ENCODE measurements around the gene ELP2. TPM values are rescaled to one million over a fixed set of nuclear protein-coding genes. Genes with fewer than 3 reads are reported as not detected.

ELP2 gene
- total and polyA plus RNA-seq, 4 donors, result 27.3 to 78.1 (median 50.9) TPM

DNA sequence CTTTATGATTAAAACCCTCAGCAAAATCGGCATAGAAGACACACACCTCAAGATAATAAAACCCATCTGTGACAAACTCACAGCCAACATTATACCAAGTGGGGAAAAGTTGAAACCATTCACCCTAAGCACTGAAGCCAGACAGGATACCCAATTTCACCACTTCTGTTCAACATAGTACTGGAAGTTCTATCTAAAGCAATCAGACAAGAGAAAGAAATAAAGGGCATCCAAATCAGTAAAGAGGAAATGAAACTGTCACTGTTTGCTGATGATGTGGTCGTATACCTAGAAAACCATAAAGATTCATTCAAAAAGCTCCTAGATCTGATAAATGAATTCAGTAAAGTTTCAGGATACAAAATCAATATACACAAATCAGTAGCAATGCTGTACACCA, 46.0 kb upstream of the ELP2 start:
- TF ChIP-seq HNF4A (conservative IDR thresholded peaks at IDR 0.05) (no peak), RXRA (IDR thresholded peaks at IDR 0.05) (no peak)
- TF ChIP-seq, protein P1, sequence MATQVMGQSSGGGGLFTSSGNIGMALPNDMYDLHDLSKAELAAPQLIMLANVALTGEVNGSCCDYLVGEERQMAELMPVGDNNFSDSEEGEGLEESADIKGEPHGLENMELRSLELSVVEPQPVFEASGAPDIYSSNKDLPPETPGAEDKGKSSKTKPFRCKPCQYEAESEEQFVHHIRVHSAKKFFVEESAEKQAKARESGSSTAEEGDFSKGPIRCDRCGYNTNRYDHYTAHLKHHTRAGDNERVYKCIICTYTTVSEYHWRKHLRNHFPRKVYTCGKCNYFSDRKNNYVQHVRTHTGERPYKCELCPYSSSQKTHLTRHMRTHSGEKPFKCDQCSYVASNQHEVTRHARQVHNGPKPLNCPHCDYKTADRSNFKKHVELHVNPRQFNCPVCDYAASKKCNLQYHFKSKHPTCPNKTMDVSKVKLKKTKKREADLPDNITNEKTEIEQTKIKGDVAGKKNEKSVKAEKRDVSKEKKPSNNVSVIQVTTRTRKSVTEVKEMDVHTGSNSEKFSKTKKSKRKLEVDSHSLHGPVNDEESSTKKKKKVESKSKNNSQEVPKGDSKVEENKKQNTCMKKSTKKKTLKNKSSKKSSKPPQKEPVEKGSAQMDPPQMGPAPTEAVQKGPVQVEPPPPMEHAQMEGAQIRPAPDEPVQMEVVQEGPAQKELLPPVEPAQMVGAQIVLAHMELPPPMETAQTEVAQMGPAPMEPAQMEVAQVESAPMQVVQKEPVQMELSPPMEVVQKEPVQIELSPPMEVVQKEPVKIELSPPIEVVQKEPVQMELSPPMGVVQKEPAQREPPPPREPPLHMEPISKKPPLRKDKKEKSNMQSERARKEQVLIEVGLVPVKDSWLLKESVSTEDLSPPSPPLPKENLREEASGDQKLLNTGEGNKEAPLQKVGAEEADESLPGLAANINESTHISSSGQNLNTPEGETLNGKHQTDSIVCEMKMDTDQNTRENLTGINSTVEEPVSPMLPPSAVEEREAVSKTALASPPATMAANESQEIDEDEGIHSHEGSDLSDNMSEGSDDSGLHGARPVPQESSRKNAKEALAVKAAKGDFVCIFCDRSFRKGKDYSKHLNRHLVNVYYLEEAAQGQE (IDR thresholded peaks at IDR 0.05), result no peak

DNA sequence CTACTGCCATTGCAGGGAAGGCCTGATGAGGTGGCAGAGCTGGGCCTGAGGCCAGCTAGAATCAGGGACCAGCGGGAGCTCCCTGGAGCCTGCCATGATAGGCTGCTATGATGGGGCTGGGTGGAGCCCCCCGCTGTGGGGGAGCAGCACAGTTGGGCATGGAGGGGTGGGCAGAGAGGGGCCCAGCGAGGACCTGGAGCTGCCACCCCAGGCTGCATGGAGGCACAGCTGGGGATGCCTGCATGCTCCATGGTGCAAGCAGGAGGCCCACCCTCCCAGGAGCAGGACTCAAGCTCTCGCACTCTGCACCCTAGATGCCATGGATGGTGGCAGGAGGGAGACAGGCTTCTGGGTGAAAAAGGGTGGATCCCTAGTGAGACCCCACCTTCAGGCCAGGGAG, 44.5 kb upstream of the ELP2 start:
- no peak overlapping the region for H3K9ac ChIP-seq (ENCODE audit: low read depth in 1 of 2, low read length in 2 of 2)
- H3K4me1 ChIP-seq (ENCODE audit: control insufficient read depth in 4 of 4, insufficient read depth in 4 of 4, low read length in 3 of 4), result no peaks in the 10 kb centered on the region
- no peak overlapping the region for H3K4me3 ChIP-seq (ENCODE audit: low read depth in 1 of 3, low read length in 3 of 3)
- peaks cover 0 to 4% (median under 1%) of the 10 kb centered on the region in 4 donors for H3K27me3 ChIP-seq (ENCODE audit: control insufficient read depth in 4 of 4, insufficient read depth in 4 of 4, low read length in 3 of 4)
- TF ChIP-seq JUND (IDR thresholded peaks at IDR 0.05) (no peak), EGR1 (IDR thresholded peaks at IDR 0.05; ENCODE audit: low read depth in 2 of 2) (no peak), NR2F2 (IDR thresholded peaks at IDR 0.05) (no peak)
- peaks cover 0 to 3% (median under 1%) of the 10 kb centered on the region in 4 donors for H3K9me3 ChIP-seq (ENCODE audit: control insufficient read depth in 4 of 4, low read length in 3 of 4)
- H3K27ac ChIP-seq (ENCODE audit: low read depth in 1 of 2, low read length in 2 of 2), result no peak overlapping the region
- no peak for DNase-seq (ENCODE audit: low spot score)
- WGBS, result 81% methylated on average over 4 of the region's 4 CpGs
- H3K36me3 ChIP-seq (ENCODE audit: control insufficient read depth in 4 of 4, insufficient read depth in 3 of 4, low read depth in 1 of 4, low read length in 3 of 4), result no peaks in the 10 kb centered on the region

More for the DNA sequence above, 46.0 kb upstream of the ELP2 start:
- Histone ChIP-seq H3K27ac (ENCODE audit: low read depth in 1 of 2, low read length in 2 of 2) (no peak overlapping the region), H3K27me3 (ENCODE audit: control insufficient read depth in 4 of 4, insufficient read depth in 4 of 4, low read length in 3 of 4) (peaks cover 0 to 4% (median under 1%) of the 10 kb centered on the region in 4 donors), H3K4me1 (ENCODE audit: control insufficient read depth in 4 of 4, insufficient read depth in 4 of 4, low read length in 3 of 4) (no peaks in the 10 kb centered on the region), H3K4me3 (ENCODE audit: low read depth in 1 of 3, low read length in 3 of 3) (no peak overlapping the region), H3K9me3 (ENCODE audit: control insufficient read depth in 4 of 4, low read length in 3 of 4) (peaks cover 0 to 5% (median 2%) of the 10 kb centered on the region in 4 donors), H3K36me3 (ENCODE audit: control insufficient read depth in 4 of 4, insufficient read depth in 3 of 4, low read depth in 1 of 4, low read length in 3 of 4) (no peaks in the 10 kb centered on the region), H3K9ac (ENCODE audit: low read depth in 1 of 2, low read length in 2 of 2) (no peak overlapping the region)
- no peak for DNase-seq (ENCODE audit: low spot score)
- WGBS, result 72% methylated on average over 2 of the region's 2 CpGs

DNA sequence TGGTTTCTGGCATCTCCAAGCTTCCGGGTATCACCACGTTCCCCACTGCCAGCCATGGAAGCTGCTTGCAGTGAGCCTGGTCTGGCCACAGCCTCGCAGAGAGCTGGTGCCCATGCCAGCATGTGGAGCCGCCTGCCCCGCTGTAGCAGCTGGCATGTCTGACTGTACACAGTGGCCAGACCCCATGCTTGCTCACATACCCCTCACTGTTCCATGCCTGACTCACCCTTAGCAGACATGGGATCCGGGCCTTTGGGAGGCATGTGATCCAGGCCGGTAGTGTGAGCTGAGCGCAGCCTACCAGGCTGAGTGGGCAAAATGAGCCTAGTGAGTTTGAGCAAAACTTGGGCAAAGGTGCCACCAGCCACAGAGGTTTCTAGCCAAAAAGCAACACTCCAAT, 43.5 kb upstream of the ELP2 start:
- peaks cover 0 to 4% (median 0%) of the 10 kb centered on the region in 4 donors for H3K27me3 ChIP-seq (ENCODE audit: control insufficient read depth in 4 of 4, insufficient read depth in 4 of 4, low read length in 3 of 4)
- H3K9me3 ChIP-seq (ENCODE audit: control insufficient read depth in 4 of 4, low read length in 3 of 4), result peaks cover 0 to 3% (median 0%) of the 10 kb centered on the region in 4 donors
- no peak overlapping the region for H3K9ac ChIP-seq (ENCODE audit: low read depth in 1 of 2, low read length in 2 of 2)
- H3K36me3 ChIP-seq (ENCODE audit: control insufficient read depth in 4 of 4, insufficient read depth in 3 of 4, low read depth in 1 of 4, low read length in 3 of 4), result no peaks in the 10 kb centered on the region
- no peak overlapping the region for H3K4me3 ChIP-seq (ENCODE audit: low read depth in 1 of 3, low read length in 3 of 3)
- 82% methylated on average over 8 of the region's 8 CpGs for WGBS
- DNase-seq (ENCODE audit: low spot score), result no peak
- no peak overlapping the region for H3K27ac ChIP-seq (ENCODE audit: low read depth in 1 of 2, low read length in 2 of 2)
- H3K4me1 ChIP-seq (ENCODE audit: control insufficient read depth in 4 of 4, insufficient read depth in 4 of 4, low read length in 3 of 4), result no peaks in the 10 kb centered on the region
- TF ChIP-seq FOXA2 (IDR thresholded peaks at IDR 0.05), result no peak
- TF ChIP-seq SP1 (IDR thresholded peaks at IDR 0.05), result no peak
- TF ChIP-seq RXRA (IDR thresholded peaks at IDR 0.05), result no peak
- TF ChIP-seq TAF1 (conservative IDR thresholded peaks at IDR 0.05), result no peak
- TF ChIP-seq HNF4G (IDR thresholded peaks at IDR 0.05), result no peak
- TF ChIP-seq, protein P2, sequence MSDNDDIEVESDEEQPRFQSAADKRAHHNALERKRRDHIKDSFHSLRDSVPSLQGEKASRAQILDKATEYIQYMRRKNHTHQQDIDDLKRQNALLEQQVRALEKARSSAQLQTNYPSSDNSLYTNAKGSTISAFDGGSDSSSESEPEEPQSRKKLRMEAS (IDR thresholded peaks at IDR 0.05), result no peak
- TF ChIP-seq, protein P3, sequence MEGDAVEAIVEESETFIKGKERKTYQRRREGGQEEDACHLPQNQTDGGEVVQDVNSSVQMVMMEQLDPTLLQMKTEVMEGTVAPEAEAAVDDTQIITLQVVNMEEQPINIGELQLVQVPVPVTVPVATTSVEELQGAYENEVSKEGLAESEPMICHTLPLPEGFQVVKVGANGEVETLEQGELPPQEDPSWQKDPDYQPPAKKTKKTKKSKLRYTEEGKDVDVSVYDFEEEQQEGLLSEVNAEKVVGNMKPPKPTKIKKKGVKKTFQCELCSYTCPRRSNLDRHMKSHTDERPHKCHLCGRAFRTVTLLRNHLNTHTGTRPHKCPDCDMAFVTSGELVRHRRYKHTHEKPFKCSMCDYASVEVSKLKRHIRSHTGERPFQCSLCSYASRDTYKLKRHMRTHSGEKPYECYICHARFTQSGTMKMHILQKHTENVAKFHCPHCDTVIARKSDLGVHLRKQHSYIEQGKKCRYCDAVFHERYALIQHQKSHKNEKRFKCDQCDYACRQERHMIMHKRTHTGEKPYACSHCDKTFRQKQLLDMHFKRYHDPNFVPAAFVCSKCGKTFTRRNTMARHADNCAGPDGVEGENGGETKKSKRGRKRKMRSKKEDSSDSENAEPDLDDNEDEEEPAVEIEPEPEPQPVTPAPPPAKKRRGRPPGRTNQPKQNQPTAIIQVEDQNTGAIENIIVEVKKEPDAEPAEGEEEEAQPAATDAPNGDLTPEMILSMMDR (IDR thresholded peaks at IDR 0.05; ENCODE audit: low read depth, low read length, missing input control), result no peak
- TF ChIP-seq FOXA1 (IDR thresholded peaks at IDR 0.05), result no peak
- no peak for TF ChIP-seq RAD21 (IDR thresholded peaks at IDR 0.05)
- TF ChIP-seq GABPA (IDR thresholded peaks at IDR 0.05 in 1 of 2, conservative IDR thresholded peaks at IDR 0.05 in 1 of 2), result no peak
- TF ChIP-seq, protein P1 (IDR thresholded peaks at IDR 0.05), result no peak

Data from liver (tissue), 9 donors.